Mucosa of rectum (tissue), 2 donors: Measurements from ENCODE around the gene ATP6V1C2.
"Not testable (repeated sequence)": the region's sequence is repeated elsewhere in the genome, so short reads cannot be mapped to it uniquely, and the experiment has no call there.

ENCODE experiments used
- H3K27ac ChIP-seq, 2 donors: one replicate each; pipeline ENCODE4 v1.7.0; 2013; ENCODE audit warnings: inconsistent platforms in 2 of 2, low read depth in 2 of 2, low read length in 2 of 2
- H3K27me3 ChIP-seq, 2 donors: one replicate each; pipeline ENCODE4 v1.7.0; 2013; ENCODE audit warnings: low read length in 2 of 2; ENCODE audit not compliant: control insufficient read depth in 2 of 2, insufficient read depth in 2 of 2
- H3K36me3 ChIP-seq, 2 donors: one replicate each; pipeline ENCODE4 v1.7.0; 2013; ENCODE audit warnings: low read length in 2 of 2; ENCODE audit not compliant: control insufficient read depth in 2 of 2, insufficient read depth in 2 of 2
- H3K4me1 ChIP-seq, 2 donors: one replicate each; pipeline ENCODE4 v1.7.0; 2013; ENCODE audit warnings: low read length in 2 of 2, mild to moderate bottlenecking in 1 of 2; ENCODE audit not compliant: control insufficient read depth in 2 of 2, insufficient read depth in 2 of 2
- H3K4me3 ChIP-seq, 2 donors: one replicate each; pipeline ENCODE4 v1.7.0; 2013; ENCODE audit warnings: low read length in 2 of 2
- H3K9ac ChIP-seq, 2 donors: one replicate each; pipeline ENCODE4 v1.7.0; 2013; ENCODE audit warnings: low read length in 2 of 2, low read depth in 1 of 2, mild to moderate bottlenecking in 1 of 2
- H3K9me3 ChIP-seq, 2 donors: one replicate each; pipeline ENCODE4 v1.7.0; 2013; ENCODE audit warnings: low read length in 2 of 2; ENCODE audit not compliant: control insufficient read depth in 2 of 2
- donor health status: healthy.
- donor health status: Normal muscosa, but diverticular disease.

The ATP6V1C2 gene

GRCh38 chr2:10811517-10811916 is 90.1 kb downstream of the ATP6V1C2 start:
- no peaks in the 10 kb centered on the region for H3K27me3 ChIP-seq
- peak overlapping the region; percentile 82 to 84 for H3K4me3 ChIP-seq
- H3K36me3 ChIP-seq = peaks cover 0 to 3% of the 10 kb centered on the region in 2 donors
- H3K4me1 ChIP-seq = peaks cover 8 to 17% of the 10 kb centered on the region in 2 donors
- peak overlapping the region; percentile 29 to 50 for H3K27ac ChIP-seq
- no peaks in the 10 kb centered on the region for H3K9me3 ChIP-seq
- H3K9ac ChIP-seq = peak overlapping the region; percentile 72 to 87

GRCh38 chr2:10812362-10813162 is 91.1 kb downstream of the ATP6V1C2 start, which contains the start of gene PDIA6:
PDIA6 (minus strand) TSS chr2:10812785; CDS start chr2:10812696, 89 bp downstream.
- no peaks in the 10 kb centered on the region for H3K36me3 ChIP-seq
- H3K27ac ChIP-seq = peak within 1 kb of the TSS; percentile 84 to 89
- peak within 1 kb of the TSS; percentile 82 to 84 for H3K4me3 ChIP-seq
- peak within 1 kb of the TSS; percentile 77 to 87 for H3K9ac ChIP-seq
- no peaks in the 10 kb centered on the region for H3K9me3 ChIP-seq
- peaks cover 8 to 17% of the 10 kb centered on the region in 2 donors for H3K4me1 ChIP-seq
- H3K27me3 ChIP-seq = no peaks in the 10 kb centered on the region

DNA sequence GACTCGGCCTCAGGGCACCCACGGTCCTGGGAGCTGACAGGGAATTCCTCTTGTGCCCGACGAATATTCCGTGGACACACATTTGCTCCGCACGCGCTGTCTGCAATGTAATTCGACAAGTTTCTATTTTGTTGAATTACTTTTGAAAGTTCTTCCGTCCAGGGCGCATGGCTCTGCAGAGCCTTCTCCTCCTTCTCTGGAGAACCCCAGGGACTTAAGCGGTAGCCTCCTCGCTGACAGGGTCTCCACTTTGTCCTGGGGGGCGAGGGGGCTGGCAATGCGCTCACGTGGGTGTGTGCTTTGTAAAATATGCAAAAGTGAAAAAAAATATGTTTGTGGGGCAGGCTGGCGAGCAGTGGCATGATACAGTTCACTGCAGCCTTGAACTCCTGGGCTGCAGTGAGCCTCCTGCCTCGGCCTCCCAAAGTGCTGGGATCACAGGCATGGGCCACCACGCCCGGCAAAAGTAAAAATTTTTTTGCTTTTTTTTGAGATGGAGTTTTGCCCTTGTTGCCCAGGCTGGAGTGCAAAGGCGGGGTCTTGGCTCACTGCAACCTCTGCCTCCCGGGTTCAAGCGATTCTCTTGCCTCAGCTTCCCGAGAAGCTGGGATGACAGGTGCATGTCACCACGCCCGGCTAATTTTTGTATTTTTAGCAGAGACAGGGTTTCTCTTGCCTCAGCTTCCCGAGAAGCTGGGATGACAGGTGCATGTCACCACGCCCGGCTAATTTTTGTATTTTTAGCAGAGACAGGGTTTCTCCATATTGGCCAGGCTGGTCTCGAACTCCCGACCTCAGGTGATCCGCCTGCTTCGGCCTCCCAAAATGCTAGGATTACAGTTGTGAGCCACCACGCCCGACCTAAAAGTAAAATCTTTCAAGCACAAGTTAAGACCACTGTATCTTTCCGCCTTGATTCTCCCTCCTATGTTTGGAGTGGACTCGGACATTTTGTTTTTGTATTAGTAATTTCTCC is 92.0 kb downstream of the ATP6V1C2 start:
- H3K9ac ChIP-seq = peak overlapping the region; percentile 32 to 76
- H3K9me3 ChIP-seq, H3K36me3 ChIP-seq, H3K27me3 ChIP-seq: not testable (repeated sequence)
- H3K4me1 ChIP-seq = peaks cover 8 to 17% of the 10 kb centered on the region in 2 donors
- H3K4me3 ChIP-seq = peak overlapping the region; percentile 75 to 82
- H3K27ac ChIP-seq = peak overlapping the region; percentile 59 to 72

- Histone ChIP-seq H3K27ac (no peak overlapping the region), H3K9me3 (no peaks in the 10 kb centered on the region), H3K27me3 (no peaks in the 10 kb centered on the region), H3K4me1 (peaks cover 8 to 17% of the 10 kb centered on the region in 2 donors), H3K4me3 (no peak overlapping the region), H3K9ac (no peak overlapping the region), H3K36me3 (no peaks in the 10 kb centered on the region)
Observed at GRCh38 chr2:10814142-10814541, 92.7 kb downstream of the ATP6V1C2 start.

DNA sequence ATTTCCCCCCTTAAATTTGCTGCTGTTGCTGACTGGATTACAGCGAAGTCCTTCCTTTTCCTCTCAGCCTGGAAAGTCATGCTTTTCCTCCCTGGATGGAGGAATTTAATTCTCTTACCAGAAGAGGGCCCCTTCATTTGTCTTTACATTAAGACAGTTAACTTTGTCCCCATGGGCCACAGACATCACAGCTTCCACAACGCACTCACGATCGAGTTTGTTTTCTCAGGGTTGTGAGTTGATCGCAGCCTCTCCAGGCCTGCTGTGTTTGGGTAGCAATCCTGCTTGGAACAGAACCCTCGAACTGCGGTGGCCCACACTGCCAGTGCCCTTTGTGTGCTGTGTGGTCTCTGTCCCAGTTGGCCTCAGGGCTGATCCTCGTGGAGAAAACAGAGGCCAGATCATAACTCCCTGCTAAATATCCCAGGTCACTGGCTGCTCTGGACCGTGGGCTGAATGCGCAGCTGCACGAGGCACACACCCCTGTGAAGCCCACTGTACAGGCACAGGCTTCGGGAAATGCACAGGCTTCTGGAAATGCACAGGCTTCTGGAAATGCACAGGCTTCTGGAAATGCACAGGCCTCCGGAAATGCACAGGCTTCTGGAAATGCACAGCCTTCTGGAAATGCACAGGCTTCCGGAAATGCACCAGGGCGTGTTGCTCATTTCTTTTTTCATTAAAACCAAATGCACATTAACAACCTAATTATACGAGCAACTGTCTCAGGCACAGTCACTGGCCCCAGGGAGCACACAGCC is 93.3 kb downstream of the ATP6V1C2 start:
- no peaks in the 10 kb centered on the region for H3K27me3 ChIP-seq
- no peaks in the 10 kb centered on the region for H3K9me3 ChIP-seq
- H3K27ac ChIP-seq = no peak overlapping the region
- no peak overlapping the region for H3K9ac ChIP-seq
- H3K4me3 ChIP-seq = no peak overlapping the region
- no peaks in the 10 kb centered on the region for H3K36me3 ChIP-seq
- peaks cover 8 to 17% of the 10 kb centered on the region in 2 donors for H3K4me1 ChIP-seq

GRCh38 chr2:10817413-10817812 is 96.0 kb downstream of the ATP6V1C2 start:
- peaks cover 3 to 4% of the 10 kb centered on the region in 2 donors for H3K4me1 ChIP-seq
- H3K27me3 ChIP-seq = no peaks in the 10 kb centered on the region
- no peak overlapping the region for H3K27ac ChIP-seq
- H3K4me3 ChIP-seq = no peak overlapping the region
- H3K36me3 ChIP-seq = no peaks in the 10 kb centered on the region
- no peaks in the 10 kb centered on the region for H3K9me3 ChIP-seq
- no peak overlapping the region for H3K9ac ChIP-seq

- H3K27me3 ChIP-seq, H3K36me3 ChIP-seq, H3K9ac ChIP-seq, H3K27ac ChIP-seq, H3K4me3 ChIP-seq, H3K4me1 ChIP-seq, H3K9me3 ChIP-seq: not testable (repeated sequence)
Observed at GRCh38 chr2:10818305-10818704, 96.9 kb downstream of the ATP6V1C2 start.

DNA sequence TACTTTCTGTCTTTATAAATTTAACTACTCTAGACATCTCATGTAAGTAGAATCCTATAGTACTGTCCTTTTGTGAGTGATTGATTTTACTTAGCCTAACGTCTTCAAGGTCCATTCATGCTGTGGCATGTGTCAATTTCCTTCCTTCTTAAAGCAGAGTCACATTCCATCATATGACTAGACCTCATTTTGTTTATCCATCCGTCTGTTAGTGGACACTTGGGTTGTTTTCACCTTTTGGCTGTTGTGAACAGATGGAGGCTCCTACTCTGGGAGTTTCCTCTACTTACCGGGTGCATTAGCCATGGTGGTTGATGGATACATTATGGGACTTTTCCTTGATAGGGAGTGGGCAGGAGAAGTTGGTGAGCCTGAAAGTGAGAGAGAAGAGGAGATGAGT is 97.6 kb downstream of the ATP6V1C2 start:
- H3K27ac ChIP-seq = no peak overlapping the region
- H3K36me3 ChIP-seq = no peaks in the 10 kb centered on the region
- no peak overlapping the region for H3K4me3 ChIP-seq
- no peaks in the 10 kb centered on the region for H3K4me1 ChIP-seq
- no peak overlapping the region for H3K9ac ChIP-seq
- H3K9me3 ChIP-seq = no peaks in the 10 kb centered on the region
- no peaks in the 10 kb centered on the region for H3K27me3 ChIP-seq

GRCh38 chr2:10819714-10820314 is 98.4 kb downstream of the ATP6V1C2 start:
- H3K36me3 ChIP-seq = no peaks in the 10 kb centered on the region
- no peak overlapping the region for H3K4me3 ChIP-seq
- H3K27me3 ChIP-seq = no peaks in the 10 kb centered on the region
- no peaks in the 10 kb centered on the region for H3K9me3 ChIP-seq
- no peak overlapping the region for H3K27ac ChIP-seq
- H3K9ac ChIP-seq = no peak overlapping the region
- no peaks in the 10 kb centered on the region for H3K4me1 ChIP-seq
